A172 (cell line): Measurements from ENCODE around the gene SASH1. TPM values are rescaled to one million over a fixed set of nuclear protein-coding genes. Genes with fewer than 3 reads are reported as not detected.
"Not testable (repeated sequence)": the region's sequence is repeated elsewhere in the genome, so short reads cannot be mapped to it uniquely, and the experiment has no call there.

Experiments used
- DNase-seq: peaks from one replicate; pipeline ENCODE4 v3.0.0-alpha.2; 2015; ENCODE audit warnings: low spot score
- total RNA-seq: library from RNA; depleted of rRNA; stranded (reverse); fragments of >200 nt; shearing (Covaris generic); gene quantifications from 2 replicates; pipeline ENCODE4 v1.2.3, GENCODE V29; 2014

Gene SASH1
- total RNA-seq, 1 experiment from 2014 or later = 7.1 TPM

DNA sequence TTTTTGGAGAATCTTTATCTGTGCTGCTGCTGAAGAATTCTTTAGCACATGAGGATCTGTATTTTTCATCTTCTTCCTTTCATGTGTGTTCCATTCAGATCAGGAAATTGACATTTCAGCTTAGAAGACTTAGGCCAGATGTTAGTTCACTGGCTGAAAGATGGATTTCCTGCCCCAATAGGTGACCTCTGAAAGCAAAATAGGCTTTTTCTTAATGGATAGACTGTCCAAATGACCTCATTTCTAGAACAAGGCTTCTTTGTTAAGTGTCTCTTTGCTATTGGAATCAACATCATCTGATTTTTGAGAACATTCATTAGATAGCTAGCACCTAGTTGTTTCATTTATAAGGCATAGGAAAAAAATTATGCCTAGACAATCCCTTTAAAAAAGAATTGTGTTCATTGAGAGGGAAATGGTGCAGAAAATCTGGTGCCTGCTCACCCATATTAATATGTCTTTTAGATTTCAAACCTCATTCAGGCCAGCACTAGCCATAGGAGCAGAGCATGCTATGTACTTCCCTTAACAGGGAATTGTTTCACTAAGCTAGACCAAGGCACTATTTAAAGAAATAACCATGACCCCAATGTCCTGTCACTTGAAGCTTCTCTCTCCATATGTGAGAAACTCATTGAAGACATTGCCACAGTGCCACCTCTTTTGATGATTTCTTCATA is 13.6 kb upstream of the SASH1 start:
- DNase-seq = no peak

DNA sequence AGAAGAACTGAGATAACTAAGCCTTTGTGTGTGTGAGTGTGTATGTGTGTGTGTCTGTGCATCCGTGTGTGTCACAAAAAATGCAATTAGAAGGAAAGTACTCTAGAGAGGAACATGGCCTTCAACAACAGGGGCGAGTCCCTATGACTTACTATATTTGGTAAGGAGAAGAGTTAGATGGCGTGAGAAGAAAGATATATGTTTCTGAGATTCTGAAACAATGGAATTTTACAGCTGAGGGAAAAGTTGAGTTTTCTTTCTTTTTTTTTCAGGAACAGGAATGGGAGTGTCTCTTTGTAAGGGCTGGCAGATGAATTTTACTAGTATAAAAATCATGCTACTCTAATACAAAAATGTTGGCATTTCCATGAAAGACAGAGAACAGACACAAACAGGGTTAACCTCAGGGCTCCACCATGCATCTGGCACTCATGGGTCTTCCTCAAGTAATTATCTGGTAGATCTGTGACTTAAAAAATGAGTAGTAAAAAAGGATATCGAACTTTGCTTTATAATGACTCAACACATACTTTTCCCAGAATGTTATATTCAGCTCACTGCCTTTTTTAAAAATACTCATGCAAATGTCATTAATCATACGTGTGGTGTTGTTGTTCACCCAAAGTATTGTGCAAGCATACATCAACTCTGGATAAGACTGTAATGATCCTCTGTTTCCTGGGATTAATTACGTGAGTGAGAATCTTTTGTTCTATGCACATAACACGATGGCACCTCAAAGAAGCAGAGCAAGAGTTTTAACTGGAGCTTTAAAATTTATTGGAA is 12.8 kb upstream of the SASH1 start:
- peak; percentile 45 for DNase-seq

DNA sequence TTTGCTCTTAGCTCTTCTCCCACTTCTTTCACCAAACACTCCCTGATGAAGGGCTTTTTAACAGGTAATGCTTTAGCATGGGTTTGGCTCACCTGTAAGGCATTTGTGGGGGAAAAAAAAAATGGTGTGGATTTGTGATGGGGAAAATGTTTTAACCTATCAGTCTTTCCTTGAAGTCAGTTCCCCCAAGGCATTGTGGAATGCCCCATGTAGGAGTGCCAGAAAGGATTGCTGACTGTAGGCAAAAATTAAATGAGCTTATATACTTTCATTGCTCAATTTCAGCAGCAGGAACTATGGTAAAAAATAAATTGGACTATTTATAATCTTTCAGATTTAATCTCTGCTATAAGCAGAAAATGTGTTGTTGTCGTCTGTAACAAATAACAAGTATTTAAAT is 10.6 kb upstream of the SASH1 start:
- DNase-seq = no peak

DNA sequence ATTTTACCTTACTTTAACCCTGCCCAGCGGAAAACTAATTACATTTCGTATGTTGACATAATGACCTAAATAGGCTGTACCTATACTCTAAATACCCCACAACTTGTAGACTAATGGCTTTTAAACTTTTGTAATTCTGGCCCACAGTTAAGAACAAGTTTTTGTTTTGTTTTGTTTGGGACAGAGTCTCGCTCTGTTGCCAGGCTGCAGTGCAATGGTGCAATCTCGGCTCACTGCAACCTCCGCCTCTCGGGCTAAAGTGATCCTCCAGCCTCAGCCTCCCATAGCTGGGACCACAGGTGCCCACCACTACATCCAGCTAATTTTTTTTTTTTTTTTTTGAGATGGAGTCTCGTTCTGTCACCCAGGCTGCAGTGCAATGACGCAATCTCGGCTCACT is 5.7 kb upstream of the SASH1 start:
- DNase-seq = no peak

DNA sequence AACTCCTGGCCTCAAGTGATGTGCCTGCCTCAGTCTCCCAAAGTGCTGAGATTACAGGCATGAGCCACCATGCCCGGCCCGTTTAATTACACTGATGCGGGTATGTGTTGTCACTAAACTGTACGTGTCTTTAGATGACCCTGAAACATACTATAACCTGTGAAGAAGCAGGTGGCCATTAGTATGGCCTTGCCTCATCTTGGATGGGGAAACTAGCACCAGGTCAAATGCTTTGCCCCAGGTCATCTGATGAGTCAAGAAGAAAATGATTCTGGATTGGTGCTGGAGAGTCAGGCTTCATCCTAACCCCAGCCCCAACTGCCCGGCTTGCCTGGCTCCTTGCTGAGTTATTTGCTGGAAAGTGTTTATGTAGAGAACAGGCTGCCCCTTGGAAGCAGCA is 2.9 kb upstream of the SASH1 start:
- DNase-seq = no peak

GRCh38 chr6:148340586-148341297 is 1.9 kb upstream of the SASH1 start:
- no peak for DNase-seq

DNA sequence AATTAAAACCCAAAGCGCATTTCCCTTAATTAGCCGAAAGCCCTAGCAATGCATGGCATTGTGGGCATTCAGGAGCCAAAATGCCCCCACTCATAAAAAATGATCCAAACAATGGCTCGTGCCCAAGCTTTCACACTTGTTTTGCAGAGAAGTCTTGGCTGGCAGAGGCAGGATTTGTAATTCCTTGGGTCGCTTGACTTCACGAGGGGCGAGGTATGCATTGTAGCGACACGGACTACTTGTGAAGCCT is 613 bp upstream of the SASH1 start:
- no peak for DNase-seq

DNA sequence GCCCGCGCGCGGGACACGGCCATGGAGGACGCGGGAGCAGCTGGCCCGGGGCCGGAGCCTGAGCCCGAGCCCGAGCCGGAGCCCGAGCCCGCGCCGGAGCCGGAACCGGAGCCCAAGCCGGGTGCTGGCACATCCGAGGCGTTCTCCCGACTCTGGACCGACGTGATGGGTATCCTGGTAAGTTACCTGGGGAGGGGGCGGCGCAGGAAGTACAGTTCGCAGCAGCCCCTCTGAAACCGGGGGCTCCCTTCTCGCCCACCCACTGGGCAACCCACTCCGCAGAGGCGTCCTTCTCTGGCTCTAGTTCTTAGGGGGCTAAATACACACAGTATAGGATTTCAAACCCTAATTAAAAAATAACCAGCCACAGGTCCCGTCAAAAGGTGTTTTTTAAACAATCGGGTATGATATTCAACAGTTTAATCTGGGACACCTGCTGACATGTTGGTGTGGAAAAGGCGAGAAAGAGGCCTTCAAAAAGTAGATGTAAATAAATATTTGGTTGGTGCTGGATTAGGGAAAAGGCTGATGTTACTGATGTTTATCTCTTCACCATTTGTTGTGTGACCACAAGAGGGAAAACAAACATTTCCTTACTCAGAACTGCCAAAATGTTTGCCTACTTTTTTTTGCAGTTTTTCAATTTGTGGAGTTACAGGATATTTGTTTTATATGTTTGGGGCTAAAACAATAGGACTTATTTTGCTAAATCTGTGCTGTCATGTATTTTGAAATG is 577 bp downstream of the SASH1 start:
- no peak for DNase-seq

- no peak for DNase-seq
Measured at GRCh38 chr6:148345176-148345575, 2.5 kb downstream of the SASH1 start.

GRCh38 chr6:148345578-148345977 is 2.9 kb downstream of the SASH1 start:
- DNase-seq = no peak

- no peak for DNase-seq
Measured at GRCh38 chr6:148346681-148347440, 4.2 kb downstream of the SASH1 start.

DNA sequence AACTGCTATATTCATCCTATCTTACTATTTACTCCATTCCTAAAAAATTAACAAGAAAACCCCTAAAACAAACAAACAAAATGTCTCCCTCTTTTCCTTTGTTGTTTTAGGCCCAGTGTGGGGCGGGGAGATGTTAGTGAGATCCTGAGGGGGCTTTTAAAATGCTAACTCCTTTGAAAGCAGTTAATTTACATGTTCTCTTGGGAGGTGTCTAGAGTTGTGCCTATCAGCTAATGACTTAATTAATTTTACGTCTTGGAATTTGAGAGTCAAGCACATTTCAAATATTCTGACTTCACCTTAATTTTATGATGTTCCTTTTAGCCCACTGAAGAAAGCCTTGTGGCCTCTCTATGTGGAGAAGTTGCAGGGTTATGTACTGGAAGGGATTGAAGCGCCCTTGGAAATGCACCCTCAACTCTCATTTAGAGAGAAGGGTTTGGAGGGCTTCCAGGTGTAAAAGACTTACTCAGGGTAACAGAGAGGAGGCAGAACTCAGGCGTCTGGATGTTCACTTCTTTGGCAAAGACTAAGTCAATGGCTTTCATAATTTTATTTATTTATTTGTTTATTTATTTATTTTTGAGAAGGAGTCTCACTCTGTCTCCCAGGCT is 4.9 kb downstream of the SASH1 start:
- no peak for DNase-seq

- DNase-seq = no peak
Measured at GRCh38 chr6:148348335-148348734, 5.7 kb downstream of the SASH1 start.

GRCh38 chr6:148348778-148349177 is 6.1 kb downstream of the SASH1 start:
- no peak for DNase-seq

- no peak for DNase-seq
Measured at GRCh38 chr6:148349466-148349865, 6.8 kb downstream of the SASH1 start.

GRCh38 chr6:148351309-148351708 is 8.7 kb downstream of the SASH1 start:
- DNase-seq = no peak

DNA sequence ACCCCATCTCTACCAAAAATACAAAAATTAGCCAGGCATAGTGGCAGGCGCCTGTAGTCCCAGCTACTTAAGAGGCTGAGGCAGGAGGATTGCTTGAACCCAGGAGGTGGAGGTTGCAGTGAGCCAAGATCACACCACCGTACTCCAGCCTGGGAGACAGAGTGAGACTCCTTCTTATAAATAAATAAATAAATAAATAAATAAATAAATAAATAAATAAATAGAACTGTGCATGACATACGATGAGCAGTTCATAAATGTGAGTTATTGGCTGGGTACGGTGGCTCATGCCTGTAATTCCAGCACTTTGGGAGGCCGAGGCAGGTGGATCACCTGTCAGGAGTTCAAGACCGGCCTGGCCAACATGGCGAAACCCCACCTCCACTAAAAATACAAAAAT is 9.8 kb downstream of the SASH1 start:
- not testable (repeated sequence) for DNase-seq

DNA sequence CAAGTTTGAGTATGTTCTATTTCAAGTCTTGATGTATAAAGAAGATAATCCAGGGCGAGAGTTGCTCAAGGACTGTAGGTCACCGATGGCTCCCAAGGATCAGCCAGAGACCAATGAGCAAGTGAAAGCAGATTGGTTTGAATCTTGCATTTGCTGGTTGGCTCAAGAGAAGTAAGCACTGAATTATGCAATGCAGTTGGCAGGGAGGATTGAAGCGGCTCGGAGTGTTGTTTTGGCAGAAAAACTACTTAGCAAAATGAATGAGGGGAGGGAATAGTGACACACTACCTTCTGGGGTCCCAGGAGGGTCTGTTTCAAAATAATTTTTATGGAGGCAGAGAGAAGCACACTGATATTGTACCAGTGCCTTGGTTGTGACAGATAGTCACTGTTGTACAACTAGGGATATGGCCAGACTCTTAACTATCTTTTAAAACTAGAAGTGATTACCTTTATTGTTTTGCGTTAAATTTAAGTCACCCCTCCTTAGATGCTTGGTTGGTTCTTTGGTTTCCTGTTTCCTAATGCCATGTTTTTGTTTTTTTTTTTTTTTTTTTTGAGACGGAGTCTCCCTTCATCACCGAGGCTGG is 15.7 kb downstream of the SASH1 start:
- no peak for DNase-seq

GRCh38 chr6:148359228-148359627 is 16.6 kb downstream of the SASH1 start:
- no peak for DNase-seq

DNA sequence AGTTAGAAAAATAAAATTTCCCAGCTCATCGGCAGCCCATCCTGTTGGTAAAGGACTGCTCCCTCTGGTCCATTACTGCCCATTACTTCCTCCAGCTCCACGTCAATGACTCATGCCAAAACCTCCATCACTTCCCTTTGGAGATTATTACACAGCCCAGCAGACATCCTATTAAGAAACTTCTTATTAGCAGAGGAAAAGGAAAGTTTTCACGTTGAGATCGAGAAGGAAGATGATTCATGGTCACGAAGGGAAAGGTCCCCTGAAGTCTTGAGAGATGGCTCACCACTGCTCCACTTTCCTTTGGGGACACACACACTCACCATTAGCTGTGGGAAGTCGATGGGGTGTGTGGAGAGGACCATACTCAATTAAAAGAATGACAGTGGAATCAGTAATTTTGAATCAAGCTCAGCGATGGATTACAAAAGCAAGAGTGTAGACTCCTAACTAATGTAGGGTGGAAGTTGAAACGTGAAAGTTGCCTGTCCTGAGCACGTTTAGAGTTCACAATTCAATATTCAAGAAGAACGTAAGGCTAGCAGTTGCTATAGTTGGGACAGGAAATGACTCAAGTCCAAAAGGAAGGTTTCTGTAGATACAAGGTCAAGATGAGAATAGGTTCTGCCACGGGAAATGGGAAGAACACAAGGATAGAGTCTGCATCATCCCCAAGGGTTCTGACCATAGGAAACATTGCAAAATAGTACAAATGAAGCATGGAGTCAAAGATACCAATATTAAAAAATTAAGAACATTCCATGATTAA is 21.6 kb downstream of the SASH1 start:
- peak; percentile 87 for DNase-seq
